Right cardiac atrium (tissue), 5 donors: ENCODE data around the gene PHPT1. TPM values are rescaled to one million over a fixed set of nuclear protein-coding genes. Genes with fewer than 3 reads are reported as not detected.

Experiments used
- ATAC-seq, 2 donors: fragments of 200-7000 bp; cut with Tn5 transposase; one replicate each; pipeline versions ENCODE4 v1.8.0 to v1.9.1; 2020; ENCODE audit warnings: moderate library complexity in 2 of 2, mild to moderate bottlenecking in 1 of 2
- DNase-seq, 3 donors: peaks; one replicate each; pipeline ENCODE4 v3.0.0-alpha.2; 2020
- H3K27ac ChIP-seq: one replicate; pipeline ENCODE4 v1.5.1; 2013; ENCODE audit warnings: mild to moderate bottlenecking, low read length, control low read depth, moderate library complexity
- H3K27me3 ChIP-seq: one replicate; pipeline ENCODE4 v1.6.1; 2013; ENCODE audit not compliant: control insufficient read depth, insufficient read depth
- H3K4me1 ChIP-seq: one replicate; pipeline ENCODE4 v1.6.1; 2013; ENCODE audit warnings: low read length; ENCODE audit not compliant: control insufficient read depth, insufficient read depth
- H3K4me3 ChIP-seq: one replicate; pipeline ENCODE4 v1.5.1; 2013; ENCODE audit warnings: low read length, control low read depth
- H3K9me3 ChIP-seq: one replicate; pipeline ENCODE4 v1.6.1; 2013; ENCODE audit warnings: low read length; ENCODE audit not compliant: control insufficient read depth
- WGBS: extraction: QIAGEN DNeasy Blood & Tissue Kit; methylation state at CpG from one replicate; pipeline ENCODE4 v1.1.7; 2013; 5-methylcytosine and 5-hydroxymethylcytosine counted together
- intact Hi-C, 4 donors: fragments of 100-400 bp; cut with DNase I; formaldehyde crosslinking; loops; one replicate each; pipeline versions ENCODE4 v1.11.0 to v1.14.0; 2022 to 2023
- polyA plus RNA-seq: library from polyadenylated mRNA; stranded (reverse); fragments of 200-250 nt; gene quantifications from one replicate; pipeline ENCODE4 v1.2.3, GENCODE V29; 2013
- total RNA-seq, 4 donors: library from RNA; stranded (reverse); fragmentation: NEBNext Ultra II Directional; extraction: Animal tissue kit (Norgen Biotek cat#: 25700); gene quantifications; one replicate each; pipeline ENCODE4 v1.2.1, GENCODE V29; 2021
- donor health status: healthy with polysubstance abuse.
- donor health status: DM: no; HTN: yes; CAD: no.
- donor health status: DM: no; HTN: no; CAD: no.
- donor health status: DM: no; HTN: yes; CAD: no; lungs with severe emphysema.
- donor health status: DM: yes; HTN: yes; CAD: no.

PHPT1 gene
- total and polyA plus RNA-seq, 5 donors, result 176 to 329 (median 205) TPM

DNA sequence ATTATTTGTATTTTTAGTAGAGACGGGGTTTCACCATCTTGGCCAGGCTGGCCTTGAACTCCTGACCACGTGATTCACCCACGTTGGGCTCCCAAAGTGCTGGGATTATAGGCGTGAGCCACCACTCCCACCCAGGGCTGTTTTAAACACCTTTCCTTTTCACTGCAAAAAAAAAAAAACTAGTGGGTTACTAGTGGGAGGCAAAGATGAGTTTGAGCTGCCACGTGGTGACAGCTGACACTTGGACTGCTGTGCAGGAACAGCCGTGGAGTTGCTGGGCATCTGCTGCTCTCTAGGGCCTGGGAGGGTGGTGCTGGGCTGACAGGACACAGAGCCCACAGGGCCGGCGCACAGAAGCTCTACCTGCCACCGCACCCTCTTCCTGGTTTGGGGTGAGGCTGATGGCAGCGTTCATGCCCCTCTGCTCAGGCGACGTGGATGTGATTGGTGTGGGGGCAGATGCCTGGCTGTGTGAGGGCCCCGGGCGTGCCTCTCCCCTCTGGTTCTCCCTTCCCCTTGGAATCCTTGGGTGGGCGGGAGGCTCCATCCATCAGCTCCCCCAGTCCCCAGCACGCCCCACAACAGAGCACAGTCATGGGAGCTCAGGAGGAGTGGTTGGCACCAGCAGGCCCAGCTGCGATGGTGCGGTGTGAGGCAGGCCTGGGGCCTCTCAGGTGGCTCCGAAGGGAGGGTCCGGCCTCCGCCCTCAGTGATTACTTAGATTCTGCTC lies 24.5 kb upstream of the PHPT1 start:
- no peaks in the 10 kb centered on the region for H3K27me3 ChIP-seq
- intact Hi-C loops, result no loop called here
- DNase-seq (peak in 1 of 3 donors; percentile 29), ATAC-seq (no peak)
- no peaks in the 10 kb centered on the region for H3K9me3 ChIP-seq
- H3K4me1 ChIP-seq, result peaks cover 5% of the 10 kb centered on the region
- no peak overlapping the region for H3K27ac ChIP-seq
- WGBS, result 91% methylated on average over 21 of the region's 21 CpGs
- no peak overlapping the region for H3K4me3 ChIP-seq

DNA sequence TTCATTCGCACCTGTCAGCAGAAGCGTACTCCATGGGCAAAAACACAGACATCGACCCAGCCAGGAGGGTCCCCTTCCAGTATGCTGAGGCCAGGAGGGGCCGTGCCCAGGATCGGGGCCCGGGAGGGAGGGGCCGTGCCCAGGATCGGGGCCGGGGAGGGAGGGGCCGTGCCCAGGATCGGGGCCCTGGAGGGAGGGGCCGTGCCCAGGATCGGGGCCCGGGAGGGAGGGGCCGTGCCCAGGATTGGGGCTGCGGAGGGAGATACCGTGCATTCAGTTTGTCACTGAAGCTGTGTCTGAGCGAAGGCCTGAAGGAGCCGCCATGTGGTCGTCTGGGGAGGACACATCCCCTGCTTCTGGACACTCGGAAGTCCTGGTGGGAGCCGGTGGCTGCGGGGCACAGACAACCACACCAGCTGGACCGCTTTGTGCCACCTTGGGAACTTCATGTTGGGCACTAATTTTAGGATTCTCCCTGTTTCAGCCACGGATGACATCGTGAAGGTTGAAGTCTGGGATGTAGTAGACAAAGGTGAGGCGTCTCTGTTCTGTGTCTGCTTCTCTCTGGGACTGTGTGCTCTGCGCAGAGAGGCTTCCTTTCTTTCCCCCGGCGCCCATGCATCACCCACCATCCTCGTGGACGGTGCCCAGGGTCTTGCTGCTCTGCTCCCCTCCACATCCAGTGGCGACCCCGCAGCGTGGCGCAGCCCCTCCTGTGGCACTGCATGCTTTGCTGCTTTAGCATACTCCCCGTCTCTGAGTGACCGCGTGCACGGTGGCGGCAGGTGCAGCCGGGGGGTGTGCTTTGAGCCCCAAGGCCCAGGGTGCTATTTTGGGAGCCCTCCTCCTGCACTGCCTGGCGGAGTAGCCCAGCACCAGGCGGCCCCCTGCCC lies 23.7 kb upstream of the PHPT1 start:
- ATAC-seq (no peak), DNase-seq (peak in 2 of 3 donors; percentile 12 to 50)
- Histone ChIP-seq H3K27ac (no peak overlapping the region), H3K4me1 (peaks cover 5% of the 10 kb centered on the region), H3K9me3 (no peaks in the 10 kb centered on the region), H3K27me3 (no peaks in the 10 kb centered on the region), H3K4me3 (no peak overlapping the region)
- intact Hi-C loops, result no loop called here
- 91% methylated on average over 44 of the region's 44 CpGs for WGBS

DNA sequence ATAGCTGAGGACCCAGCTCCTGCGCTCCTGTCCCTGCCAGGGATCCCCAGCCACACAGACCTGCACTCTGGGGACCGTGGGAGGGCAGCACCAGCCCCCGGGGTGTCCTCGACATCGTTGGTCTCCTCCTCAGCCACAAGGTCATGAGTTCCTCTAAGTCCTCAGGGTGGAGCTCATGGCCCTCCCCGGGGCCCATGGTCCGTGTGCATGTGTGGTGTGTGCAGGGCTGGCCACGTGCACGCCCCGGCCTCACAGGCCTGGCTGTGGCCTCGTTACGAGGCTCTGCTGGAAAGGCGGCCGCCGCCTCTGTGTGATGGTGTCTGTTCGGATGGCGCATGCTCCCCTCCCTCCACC lies 23.0 kb upstream of the PHPT1 start:
- 91% methylated on average over 17 of the region's 17 CpGs for WGBS
- Histone ChIP-seq H3K27me3 (no peaks in the 10 kb centered on the region), H3K9me3 (no peaks in the 10 kb centered on the region), H3K27ac (no peak overlapping the region), H3K4me3 (no peak overlapping the region), H3K4me1 (peaks cover under 1% of the 10 kb centered on the region)
- ATAC-seq, result no peak
- DNase-seq, result no peak
- intact Hi-C loops, result no loop called here

DNA sequence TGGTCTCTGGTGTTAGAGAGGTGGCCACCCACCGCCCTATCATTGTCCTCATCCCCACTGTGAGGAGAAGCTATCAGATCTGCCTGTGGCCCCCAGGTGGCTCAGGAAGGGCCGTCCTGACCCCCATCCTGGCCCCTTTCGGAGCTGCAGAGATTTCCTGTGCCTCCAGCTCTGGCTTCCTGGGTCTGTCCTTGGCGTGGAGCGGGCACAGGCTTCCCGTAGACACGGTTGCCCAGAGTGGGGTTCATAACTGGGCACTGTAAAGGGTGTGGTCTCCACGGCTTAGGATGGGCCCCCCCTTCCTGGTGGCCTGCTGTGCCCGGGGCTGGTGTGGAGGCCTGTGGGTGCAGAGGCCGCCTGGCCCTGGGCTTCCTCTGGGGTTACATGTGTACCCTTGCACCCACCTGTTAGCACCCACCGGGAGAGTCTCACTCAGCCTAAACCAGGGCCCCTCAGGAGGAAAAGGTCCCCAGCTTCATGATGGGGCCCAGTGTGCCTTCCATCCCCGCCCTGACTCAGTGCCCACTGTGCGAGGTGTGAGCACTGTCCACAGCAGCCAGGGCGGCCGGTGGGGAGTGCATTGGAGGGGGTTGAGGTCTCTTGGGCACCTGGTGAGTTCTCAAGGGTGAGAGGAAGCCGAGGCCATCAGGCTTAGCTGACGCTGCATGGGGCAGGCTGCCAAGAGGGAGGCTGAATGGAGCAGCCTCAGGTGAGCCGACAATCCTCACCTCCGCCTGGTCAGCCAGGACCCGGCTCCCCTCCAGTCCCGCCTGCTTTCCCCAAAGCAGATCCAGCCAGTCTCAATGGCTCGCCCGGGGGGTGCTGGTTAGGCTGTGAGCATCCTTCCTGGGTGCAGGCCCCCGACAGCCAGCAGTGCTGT lies 22.3 kb upstream of the PHPT1 start:
- H3K27me3 ChIP-seq, result no peaks in the 10 kb centered on the region
- 90% methylated on average over 24 of the region's 24 CpGs for WGBS
- ATAC-seq (no peak), DNase-seq (peak in 2 of 3 donors; percentile 47)
- no peaks in the 10 kb centered on the region for H3K4me1 ChIP-seq
- H3K9me3 ChIP-seq, result no peaks in the 10 kb centered on the region
- intact Hi-C loops, result no loop called here
- no peak overlapping the region for H3K27ac ChIP-seq
- no peak overlapping the region for H3K4me3 ChIP-seq

DNA sequence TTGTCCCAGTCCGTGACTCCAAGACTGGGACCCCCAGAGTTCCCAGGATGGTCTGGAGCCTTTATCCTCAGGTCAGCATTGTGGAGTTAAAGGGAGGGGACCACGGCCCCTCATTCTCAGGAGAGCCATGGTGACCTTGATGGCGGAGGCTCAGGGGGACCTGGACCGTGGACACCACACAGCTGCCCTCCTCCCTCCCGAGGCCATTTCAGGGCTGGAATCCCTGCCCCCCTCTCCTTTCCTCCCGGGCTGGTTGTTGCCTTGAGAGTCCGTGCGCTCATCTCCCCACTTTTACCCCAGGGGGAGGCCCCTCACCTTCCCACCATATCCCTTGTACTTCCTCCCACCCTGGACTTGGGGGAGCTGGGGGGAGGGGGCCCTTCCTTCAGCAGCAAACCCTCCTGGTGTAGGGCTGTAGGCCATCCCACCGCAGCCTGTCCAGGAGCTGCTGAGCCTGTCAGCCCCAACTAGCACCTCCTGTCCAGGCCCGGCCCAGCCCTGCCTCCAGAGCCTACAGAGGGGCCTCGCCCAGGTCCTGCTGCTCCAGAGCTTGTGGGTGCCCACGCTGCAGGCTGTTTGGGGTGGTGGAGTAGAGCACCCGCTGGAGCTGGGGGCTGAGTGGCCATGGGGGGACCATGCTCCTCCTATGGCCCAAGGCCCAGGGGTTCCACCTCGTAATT lies 21.3 kb upstream of the PHPT1 start:
- ATAC-seq (no peak), DNase-seq (peak in 2 of 3 donors; percentile 33 to 43)
- H3K4me1 ChIP-seq, result no peaks in the 10 kb centered on the region
- intact Hi-C loops, result no loop called here
- H3K27ac ChIP-seq, result no peak overlapping the region
- no peaks in the 10 kb centered on the region for H3K9me3 ChIP-seq
- H3K4me3 ChIP-seq, result no peak overlapping the region
- no peaks in the 10 kb centered on the region for H3K27me3 ChIP-seq
- 93% methylated on average over 14 of the region's 14 CpGs for WGBS

DNA sequence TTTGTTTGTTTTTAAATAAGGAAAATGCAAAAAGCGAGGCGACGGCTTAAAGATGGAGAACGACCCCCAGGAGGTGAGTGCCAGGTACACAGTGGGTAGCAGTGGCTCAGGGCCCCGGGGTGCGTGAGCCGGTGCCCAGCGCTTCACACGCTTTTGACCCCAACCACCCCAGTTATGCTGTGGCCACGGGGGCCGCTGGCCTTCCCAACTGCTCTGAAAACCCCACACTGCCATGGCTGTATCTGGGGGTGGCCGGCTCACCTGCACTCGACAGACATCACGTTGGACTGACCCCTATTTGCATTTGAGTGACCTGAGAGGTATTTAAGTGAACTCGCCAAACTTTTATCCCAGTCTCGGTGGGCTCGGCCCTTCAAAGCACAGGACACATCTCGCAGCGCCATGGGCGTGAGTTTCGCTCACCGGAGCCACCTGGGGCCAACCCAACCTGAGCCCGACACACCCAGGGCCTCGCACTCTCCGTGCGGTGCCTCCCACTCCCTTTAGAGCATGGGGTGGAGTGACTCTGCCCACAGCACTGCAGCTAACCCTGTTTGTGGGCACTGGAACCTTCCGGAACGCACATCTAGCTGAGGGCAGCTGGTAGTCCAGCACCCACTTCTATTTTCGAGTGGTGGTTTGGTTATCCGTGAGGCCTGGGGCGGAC lies 20.6 kb upstream of the PHPT1 start:
- intact Hi-C loops, result no loop called here
- Histone ChIP-seq H3K4me1 (no peaks in the 10 kb centered on the region), H3K27me3 (no peaks in the 10 kb centered on the region), H3K9me3 (no peaks in the 10 kb centered on the region), H3K27ac (no peak overlapping the region), H3K4me3 (no peak overlapping the region)
- ATAC-seq, result no peak
- peak in 2 of 3 donors; percentile 26 to 38 for DNase-seq
- 94% methylated on average over 31 of the region's 31 CpGs for WGBS

DNA sequence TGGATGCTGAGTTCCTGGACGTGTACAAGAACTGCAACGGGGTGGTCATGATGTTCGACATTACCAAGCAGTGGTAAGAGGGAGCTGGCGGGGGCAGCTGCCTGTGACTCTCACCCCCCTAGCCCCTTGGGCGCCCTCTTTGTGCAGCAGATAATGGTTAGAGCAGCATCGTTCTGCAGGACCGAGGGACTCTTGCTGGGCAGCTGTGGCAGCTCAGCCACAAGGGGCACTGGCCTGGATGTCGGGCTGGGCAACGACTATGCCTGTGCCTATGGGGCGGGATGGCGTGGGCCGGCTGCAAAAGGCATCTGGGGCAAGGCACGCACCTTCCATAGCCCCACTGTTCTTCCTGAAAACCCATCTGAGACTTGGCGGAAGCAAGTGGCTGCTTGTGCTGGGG lies 19.8 kb upstream of the PHPT1 start:
- Histone ChIP-seq H3K27ac (no peak overlapping the region), H3K4me1 (no peaks in the 10 kb centered on the region), H3K4me3 (no peak overlapping the region), H3K9me3 (no peaks in the 10 kb centered on the region), H3K27me3 (no peaks in the 10 kb centered on the region)
- WGBS, result 86% methylated on average over 14 of the region's 14 CpGs
- intact Hi-C loops, result no loop called here
- ATAC-seq, result no peak
- DNase-seq, result peak in 2 of 3 donors; percentile 13 to 27

DNA sequence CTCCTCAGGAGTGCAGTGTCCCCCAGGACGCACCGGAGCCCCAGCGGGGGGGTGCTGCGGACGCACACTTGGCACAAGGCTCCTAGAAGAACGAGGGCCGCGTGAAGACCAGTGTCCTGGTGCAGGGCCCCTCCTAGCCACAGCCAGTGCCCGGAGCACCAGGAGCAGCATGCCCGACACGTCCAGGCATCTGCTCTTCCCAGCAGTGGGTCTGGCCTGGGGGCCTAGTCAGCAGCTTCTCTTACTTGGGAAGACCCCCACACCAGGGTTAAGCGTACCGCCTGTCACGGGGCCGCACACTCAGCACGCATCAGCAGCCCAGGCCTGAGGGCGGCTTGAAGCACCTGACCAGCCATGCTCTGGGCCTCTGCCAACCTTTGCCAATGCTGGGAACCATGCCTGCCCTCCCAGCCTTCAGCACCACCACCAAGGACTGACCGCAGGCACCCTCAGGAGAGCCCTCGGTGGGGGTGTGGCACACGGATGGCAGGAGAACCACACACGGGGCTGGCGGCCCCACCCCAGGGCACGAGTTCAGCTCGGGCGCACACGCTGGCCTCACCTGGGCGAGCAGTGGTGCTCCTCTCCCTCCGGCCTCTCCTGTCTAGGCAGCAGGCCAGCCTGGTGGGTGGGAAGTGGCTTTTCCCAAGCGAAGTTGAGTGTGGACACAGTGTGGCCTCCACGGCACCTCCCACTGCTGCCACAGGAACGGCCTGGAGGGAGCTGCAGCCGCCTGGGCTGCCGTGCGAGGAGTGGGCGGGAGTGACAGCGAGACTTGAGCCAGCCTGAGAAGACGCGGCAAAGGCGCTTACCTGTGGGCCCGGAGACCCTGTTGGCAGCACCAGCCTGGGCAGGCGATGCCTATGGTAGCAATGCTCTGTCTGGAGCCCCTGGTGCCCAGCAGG lies 19.0 kb upstream of the PHPT1 start:
- ATAC-seq (no peak), DNase-seq (peak; percentile 12 to 52 (median 51))
- 90% methylated on average over 41 of the region's 41 CpGs for WGBS
- intact Hi-C loops, result no loop called here
- Histone ChIP-seq H3K27me3 (no peaks in the 10 kb centered on the region), H3K9me3 (no peaks in the 10 kb centered on the region), H3K4me3 (no peak overlapping the region), H3K4me1 (no peaks in the 10 kb centered on the region), H3K27ac (no peak overlapping the region)

DNA sequence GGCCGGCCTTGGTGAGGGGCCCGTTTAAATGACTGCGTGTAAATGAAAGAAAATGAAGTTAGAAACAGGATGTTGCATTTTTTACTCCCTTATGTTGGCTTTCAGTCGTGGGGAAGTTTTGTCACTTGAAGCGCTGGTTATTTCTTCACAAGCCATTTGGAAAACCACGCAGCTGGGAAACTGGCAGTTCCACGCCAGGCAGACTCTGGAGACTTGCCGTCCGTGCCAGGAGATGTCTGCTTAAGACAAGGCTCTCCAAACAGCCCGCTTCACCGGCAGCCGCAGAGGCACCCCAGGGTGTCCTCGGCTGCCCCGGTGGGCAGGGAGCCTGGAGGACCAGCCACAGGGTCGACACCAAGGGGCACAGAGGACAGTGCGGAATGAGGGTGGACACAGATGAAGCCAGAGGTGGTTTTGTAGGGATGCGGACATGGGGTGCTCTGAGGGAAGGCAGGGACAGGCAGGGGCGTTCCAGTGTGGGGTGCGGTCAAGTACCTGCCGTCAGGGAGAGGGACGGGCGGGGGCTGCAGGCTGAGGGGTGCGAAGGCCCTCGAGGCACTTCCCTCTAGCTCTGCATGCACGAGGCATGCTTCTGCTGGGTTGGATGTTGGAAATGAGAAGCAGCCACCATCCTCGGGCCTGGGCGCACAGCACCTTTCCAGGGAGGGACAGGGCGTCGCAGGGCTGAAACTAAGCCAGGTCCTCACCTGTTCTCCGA lies 18.0 kb upstream of the PHPT1 start:
- 90% methylated on average over 30 of the region's 30 CpGs for WGBS

More for the DNA sequence above, 18.0 kb upstream of the PHPT1 start:
- Histone ChIP-seq H3K27ac (no peak overlapping the region), H3K4me1 (no peaks in the 10 kb centered on the region), H3K4me3 (no peak overlapping the region), H3K27me3 (no peaks in the 10 kb centered on the region), H3K9me3 (no peaks in the 10 kb centered on the region)
- intact Hi-C loops, result no loop called here
- ATAC-seq (no peak), DNase-seq (peak in 2 of 3 donors; percentile 30 to 38)
